Stimulated activated CD4-positive, alpha-beta T cell treated with anti-CD3 and anti-CD28 coated beads, Interleukin-12 subunit alpha, Interleukin-12 subunit beta, amount 100 ng/mL, for 24 hours (primary cell): ENCODE measurements around the gene ABR.
"Not testable (repeated sequence)": the region's sequence is repeated elsewhere in the genome, so short reads cannot be mapped to it uniquely, and the experiment has no call there.

Experiments used
- DNase-seq, 2 experiments: peaks; one replicate each; pipeline ENCODE4 v3.0.0-alpha.2; 2020; ENCODE audit warnings: low read depth in 2 of 2

ABR gene

DNA sequence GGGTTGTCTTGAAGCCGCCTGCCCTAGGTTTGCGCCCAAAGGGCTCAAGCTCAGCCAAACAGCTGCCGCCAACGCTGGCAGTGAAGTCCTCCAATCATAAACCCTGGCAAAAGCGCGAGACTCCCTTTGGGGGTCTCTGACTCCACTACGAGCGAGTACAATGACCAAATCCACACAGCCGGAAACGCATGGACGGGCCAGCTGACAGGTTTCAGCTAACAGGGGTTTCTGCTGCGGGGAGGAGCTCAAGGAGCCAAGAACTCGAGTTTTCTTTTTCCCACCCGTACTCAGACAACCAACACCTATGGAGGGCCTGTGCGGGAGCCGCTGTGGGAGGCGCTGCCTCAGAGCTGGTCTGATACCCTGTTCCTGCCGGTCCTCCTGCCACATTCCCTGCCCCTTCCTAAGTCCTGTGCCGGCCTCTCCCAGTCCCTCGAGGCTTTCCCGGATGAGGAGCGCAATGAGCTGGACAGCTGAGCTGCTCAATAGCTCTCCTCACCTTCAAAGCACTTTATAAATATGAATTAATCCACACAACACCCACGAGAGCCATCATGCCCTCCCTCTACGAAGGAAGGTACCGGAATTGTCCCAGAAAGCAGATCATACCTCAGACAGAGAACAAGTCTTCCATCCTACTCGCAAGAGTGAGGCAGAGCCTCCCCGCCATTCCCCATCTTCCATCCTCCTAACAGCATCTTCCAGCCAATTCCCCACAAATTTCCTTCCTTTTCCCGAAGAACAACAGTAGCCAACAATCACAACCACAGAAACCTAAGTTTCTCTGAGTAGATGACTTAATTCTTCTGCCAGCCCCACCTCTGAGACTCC, 6.1 kb downstream of the ABR start:
- no peak for DNase-seq

DNA sequence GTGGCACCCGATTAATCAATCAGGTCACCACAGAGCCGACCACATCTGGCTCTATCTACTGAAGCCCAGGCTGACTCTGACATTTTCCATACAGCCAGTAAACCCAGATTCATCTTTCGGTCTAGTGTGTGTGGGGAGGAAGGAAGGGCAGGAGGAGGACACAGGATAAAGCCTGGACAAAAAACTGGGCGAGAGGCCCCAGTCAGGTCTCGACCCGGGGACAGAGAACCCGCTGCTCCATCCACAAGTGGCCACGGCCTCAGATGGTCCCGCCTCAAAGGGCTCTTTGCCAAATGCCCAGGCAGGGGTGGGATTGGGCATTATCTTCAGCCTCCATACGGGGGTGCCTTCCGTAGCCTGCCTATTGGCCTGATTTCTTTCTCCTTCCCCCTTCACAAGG, 7.8 kb downstream of the ABR start:
- DNase-seq = no peak

DNA sequence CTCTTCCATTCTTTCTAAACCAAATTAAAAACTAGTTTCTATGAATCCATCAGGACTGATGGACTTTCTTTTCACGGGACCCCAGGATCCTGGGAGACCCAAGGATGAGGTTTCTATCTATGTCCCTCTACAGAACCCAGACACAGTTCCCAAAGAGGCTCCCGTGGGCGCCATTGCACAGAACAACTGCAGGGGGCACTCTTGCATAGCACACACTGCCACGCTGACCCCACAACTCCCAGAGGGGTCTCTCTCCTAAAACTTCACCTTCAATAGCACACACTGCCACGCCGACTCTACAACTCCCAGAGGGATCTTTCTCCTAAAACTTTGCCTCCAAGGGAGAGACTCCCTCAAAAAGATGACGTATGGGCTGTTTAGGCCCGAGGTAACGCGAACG, 9.0 kb downstream of the ABR start:
- no peak for DNase-seq

DNA sequence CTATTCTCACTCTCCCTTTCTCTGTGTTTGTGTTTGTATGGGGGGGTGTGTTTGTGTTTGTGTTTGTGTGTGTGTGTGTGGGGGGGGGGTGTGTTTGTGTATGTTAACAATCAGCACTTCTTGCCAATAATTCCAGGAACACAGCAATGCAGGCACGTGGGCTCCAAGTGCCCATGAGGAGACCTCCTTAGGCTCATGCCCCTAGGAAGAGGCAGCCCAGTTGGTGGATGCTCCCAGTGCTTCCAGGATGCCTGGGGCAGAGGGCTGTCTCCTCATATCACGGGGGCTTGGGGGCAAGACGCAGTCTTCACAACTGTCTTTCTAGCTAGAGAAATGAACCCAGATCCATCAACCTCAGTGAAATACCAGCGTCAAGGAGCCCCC, 9.9 kb downstream of the ABR start:
- DNase-seq = no peak

DNA sequence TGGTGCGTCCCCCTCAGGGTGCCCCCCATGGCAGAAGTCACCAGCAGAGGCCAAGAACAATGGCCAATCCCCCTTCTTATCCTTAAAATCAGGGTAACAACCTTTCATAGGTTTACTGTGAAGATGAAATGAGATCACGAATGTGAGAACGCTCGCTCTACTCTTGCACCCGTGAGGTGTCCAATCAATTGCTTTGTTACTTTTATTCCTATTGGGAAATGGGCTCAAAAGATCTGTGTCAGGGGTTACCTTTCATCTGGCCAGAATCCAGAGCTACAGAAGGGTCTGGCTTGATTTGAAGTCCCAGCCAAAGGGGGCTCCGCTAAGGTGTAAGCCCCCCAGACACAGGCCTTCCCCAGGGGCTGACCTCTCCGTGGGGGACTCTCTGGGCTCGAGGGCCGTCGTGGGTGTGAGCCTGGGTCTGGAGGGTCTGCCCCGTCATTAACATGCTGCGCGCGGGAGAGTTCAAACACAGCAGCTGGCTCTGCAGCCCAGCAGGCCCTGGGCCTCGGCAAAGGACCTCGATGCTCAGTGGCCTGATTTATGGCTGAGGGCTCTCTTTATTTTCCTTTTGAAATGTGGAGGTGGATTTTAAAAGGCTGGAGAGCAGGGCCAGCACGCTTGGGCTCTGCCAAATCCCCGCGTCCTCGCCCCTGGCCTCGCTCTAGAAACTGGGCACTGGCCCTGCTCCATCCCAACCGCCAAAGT, 10.4 kb downstream of the ABR start:
- DNase-seq = no peak

DNA sequence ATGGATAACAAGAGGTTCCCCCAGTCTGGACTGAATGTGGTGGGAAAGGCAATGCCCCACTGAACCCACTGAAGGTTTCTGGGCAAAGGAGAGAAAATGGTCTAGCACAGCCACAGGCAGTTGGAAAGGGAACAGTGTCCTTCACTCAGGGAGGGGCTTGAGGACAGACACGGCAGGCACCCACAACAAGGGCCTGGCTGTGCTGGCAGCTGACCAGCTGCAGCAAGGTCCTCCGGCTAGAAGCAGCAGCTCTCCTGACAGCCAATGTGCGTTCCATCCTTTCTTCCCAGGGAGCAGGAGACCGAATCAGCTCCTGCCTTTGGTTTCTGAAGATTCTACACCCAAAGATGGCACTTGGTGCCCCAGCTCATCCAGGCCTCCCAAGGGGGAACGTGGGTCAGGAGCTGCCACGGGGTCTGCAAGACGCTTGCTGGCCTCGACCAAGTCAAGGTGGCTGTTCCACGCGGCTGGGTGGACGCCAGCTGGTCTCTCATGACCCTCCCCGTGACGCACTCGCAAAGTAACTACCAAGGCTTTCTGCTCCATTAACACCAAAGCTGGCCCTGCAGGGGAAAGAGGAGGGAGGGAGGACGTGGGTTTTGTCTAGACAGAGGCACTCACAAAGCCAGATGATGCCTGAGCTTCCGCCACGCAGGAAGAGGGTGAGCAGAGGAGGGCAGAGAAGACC, 11.1 kb downstream of the ABR start:
- no peak for DNase-seq

DNA sequence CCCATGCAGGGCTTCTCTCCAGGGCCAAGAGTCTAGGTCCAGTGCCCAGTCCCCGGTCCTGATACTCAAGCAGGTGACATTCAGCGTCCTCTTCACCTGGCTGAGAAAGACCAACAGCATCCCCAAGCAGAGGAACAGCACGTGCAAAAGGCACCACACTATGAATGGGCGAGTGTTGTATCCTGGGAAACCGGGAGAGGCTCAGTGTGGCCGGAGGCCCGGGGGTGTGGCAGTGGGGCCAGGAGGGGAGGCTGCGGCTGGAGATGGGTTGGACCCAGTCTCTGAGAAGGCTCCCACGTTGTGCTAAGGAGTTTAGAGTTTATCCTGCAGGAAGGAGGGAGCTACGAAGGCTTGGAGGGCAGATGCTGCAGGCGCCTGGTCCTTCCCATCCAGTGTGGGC, 13.5 kb downstream of the ABR start:
- no peak for DNase-seq

DNA sequence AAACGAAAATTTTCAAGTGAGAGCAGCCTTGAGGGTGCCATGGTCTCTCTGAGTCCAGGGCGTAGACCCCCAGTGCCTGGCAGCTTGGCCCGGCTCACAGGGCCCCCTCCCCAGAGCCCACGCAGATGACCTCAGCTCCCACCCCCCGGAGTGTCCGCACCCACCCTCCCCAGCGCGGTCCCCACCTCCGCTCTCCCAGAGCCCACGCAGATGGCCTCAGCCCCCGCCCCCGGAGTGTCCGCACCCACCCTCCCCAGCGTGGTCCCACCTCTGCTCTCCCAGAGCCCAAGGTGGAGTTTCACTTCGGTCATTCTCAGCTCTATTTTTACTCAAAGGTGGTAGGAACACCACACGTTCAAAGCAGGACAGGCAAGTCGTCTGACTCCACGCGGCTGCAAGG, 13.9 kb downstream of the ABR start:
- no peak for DNase-seq

DNA sequence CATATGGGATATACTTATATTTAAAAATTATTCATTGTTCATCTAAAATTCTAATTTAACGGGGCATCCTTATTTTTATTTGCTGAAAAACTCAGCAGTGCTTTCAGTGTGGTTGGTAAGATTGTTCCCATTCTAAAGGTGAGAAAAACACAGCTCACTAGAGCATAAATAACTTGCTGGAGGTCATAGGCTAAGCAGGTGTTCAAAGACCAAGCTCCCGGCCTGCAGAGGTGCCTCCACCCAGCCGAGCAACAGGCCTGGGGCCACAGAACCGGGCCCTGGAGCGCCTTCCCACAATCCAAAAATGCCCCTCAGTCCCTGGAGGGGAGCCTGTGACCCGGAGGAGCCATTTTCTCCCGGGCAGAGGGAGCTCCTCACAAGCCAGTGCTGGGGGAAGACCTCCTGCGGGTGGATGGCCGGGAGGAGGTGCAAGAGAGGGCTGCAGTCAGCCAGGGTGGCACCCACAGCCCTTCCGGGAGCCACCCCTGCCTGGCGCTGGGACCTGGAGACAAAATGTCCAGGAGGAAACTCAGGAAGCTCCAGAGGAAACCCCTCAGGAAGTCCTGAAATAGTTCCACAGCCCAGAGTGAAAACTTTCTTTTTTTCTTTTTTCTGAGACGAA, 14.7 kb downstream of the ABR start:
- DNase-seq = no peak

DNA sequence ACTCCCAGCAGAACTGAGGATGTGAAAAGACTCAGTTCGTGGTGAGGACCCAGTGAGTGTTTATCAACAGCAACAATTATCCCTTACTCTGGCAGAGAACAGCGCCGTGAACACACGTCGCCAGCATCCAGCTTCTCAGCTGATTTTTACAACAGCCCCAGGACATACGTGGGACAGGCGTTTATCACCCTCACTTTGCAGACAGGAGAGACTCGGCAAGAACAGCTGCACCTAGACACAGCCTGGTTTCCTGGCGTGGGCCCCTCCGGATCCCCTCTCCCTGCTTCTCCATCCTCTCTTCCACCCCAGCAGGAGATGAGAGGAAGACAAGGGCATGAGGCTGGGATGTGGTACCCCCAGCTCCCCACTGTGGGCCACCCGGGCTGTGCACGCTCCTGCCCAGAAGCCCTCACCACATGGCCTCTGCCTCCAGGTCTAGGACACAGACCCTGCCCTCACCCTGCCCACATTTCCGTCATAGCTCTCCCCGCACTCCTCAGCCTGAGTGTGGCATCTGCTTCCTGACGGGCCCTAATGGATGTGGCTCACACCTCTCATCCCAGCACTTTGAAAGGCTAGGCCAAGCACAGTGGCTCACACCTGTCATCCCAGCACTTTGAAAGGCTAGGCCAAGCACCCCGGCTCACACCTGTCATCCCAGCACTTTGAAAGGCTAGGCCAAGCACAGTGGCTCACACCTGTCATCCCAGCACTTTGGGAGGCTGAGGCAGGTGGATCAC, 17.5 kb downstream of the ABR start:
- no peak for DNase-seq

DNA sequence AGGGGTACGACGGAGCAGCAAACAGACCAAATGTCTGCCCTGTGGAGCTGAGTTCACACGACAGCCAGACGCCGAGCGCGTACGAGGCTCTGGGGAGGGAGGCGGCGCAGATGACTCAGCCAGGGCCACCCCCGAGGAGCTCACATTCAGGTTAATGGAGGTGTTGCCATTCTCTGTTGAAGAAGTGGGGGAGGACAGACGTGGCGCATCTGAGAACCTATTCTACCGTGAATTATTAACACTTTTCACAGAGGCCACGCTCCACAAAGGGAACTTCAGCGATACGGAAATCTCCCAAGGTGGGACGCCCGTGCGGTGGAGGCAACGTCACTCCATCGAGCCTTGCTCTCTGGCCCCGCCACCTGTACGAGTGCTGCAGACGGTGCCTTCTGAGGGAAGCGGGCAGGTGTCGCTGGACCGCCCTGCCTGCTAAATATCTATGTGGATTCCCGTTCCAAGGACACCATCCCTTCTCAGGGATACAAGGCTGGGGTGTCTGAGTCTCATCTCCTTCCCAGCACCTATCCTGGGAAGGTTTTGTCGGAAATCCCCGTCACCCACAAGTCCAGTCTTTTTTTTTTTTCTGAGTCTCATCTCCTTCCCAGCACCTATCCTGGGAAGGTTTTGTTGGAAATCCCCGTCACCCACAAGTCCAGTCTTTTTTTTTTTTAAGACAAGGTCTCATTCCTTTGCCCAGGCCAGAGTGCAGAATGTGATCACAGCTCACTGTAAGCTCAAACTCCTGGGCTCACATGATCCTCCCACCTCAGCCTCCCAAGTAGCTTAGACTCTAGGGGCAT, 19.0 kb downstream of the ABR start:
- DNase-seq = no peak

DNA sequence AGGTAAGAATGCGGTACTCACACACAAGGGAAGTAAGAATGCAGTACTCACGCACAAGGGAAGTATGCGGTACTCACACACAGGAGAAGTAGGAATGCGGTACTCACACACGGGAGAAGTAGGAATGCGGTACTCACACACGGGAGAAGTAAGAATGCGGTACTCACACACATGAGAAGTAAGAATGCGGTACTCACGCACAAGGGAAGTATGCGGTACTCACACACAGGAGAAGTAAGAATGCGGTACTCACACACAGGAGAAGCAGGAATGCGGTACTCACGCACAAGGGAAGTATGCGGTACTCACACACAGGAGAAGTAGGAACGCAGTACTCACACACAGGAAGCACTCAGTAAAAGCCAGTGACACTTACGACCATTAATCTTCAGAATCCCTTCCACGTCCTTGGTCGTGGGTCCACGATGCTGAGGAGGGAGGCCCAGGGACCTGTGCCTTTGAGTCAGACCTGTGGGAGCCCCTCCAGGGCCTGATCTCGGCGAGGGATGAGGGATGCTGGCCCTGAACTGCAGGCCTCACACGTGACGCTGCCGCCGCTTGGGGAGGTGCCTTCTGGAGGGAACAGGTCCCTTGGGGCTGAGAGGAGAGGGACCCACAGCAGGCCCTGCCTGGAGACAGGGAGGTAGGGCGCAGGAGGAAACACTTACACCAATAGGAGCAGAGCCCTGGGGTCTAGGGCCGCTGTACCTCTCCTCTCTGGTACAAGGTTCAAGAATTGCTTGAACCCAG, 20.2 kb downstream of the ABR start:
- no peak for DNase-seq

DNA sequence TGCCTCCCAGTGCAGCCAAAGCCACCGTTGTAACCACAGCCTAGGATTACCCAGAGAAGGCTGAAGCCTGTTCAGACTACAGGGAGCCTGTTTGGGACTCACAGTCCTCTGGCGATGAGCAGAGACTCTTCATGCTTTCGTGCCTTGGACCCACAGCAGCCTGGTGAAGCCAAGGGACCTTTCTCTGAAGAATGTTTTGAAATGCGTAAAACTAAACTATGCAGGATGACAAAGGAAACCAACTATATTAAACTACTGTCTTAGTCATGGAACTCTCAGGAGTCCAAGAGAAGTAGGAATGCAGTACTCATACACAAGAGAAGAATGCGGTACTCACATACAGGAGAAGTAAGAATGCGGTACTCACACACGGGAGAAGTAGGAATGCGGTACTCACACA, 20.9 kb downstream of the ABR start:
- no peak for DNase-seq

DNA sequence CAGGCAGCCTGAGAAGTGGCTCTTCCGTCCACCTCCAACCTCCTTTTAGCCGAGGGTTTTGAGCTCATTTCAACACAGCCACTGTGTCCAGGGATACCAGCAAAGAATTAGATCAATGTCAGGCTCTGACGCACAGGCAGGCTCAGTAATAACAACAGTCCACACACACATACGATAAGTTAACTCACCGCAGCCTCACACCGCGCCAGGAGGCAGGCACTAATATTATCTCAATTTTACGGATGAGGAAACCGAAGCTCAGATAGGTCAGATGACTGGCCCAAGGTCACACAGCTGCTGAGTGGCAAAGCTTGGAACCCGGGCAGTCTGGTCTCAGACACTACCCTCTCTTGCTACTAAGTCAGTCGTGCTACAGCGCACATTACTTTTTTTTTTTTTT, 22.9 kb downstream of the ABR start:
- DNase-seq = no peak

DNA sequence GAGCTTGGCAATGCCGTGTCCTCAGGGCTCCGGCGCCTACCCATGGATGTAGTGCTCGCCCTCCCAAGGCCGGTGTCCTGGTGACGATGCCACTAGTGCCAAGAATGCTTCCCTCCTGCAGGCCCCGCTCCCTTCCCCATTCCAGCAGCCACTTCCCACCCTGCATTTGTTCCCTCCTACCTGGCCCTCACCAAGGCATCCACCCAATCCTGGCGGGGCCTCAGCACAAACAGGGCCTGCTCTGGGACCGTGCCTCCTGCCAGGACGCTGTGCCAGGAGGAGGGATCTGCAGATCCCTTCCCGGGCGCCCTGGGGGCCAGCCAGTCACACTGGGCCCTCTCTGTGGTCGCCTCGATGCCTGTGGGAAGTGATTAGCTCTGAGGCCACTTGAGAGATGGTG, 25.1 kb downstream of the ABR start:
- DNase-seq = no peak

DNA sequence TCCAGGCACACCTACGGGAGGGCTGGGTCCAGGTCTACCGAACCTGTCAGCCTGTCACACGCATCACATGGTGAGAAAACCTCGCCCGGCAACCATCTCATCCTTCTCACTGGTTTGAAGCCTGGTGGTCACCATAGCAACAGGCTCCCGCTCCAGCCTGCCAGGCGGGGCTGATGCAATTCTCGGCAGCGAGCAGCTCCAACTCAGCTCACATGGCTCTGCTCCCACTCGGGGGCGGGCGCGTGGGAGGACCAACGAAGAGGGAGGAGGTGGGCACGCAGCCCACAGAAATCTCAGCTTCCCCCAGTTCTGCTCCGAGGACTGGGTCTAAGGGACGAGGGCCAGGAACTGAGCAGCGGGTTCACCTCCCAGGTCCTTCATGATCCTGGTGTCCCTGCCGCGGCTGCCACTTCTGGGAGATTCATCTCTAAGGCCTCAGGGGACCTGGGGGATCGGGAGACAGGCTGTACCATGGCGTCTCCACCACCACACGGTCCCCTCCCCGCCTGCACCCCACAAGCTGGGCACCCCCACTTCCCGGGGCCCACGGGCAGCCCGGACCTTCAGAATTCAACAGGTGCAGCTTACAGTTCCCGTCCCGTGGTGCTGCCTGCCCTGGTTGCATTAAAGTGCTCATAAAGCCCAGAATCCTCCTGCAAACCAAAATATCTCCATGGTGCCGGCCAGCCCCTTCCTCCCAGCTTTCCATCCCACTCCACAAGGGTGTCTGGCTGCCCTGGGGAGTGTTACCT, 25.8 kb downstream of the ABR start:
- DNase-seq = no peak

DNA sequence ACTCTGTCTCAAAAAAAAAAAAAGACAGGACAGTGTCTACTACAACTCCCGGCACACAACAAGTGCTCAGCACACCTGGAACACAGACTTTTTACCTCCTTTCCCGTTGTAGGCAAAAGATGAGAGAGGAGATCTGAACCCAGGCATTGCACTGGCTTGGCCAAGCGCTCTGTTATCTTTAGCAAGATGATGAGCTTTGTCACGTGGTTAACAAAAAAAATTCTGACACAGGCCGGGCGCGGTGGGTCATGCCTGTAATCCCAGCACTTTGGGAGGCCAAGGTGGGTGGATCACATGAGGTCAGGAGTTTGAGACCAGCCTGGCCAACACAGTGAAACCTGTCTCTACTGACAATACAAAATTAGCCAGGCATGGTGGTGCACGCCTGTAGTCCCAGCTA, 27.2 kb downstream of the ABR start:
- DNase-seq = not testable (repeated sequence)

DNA sequence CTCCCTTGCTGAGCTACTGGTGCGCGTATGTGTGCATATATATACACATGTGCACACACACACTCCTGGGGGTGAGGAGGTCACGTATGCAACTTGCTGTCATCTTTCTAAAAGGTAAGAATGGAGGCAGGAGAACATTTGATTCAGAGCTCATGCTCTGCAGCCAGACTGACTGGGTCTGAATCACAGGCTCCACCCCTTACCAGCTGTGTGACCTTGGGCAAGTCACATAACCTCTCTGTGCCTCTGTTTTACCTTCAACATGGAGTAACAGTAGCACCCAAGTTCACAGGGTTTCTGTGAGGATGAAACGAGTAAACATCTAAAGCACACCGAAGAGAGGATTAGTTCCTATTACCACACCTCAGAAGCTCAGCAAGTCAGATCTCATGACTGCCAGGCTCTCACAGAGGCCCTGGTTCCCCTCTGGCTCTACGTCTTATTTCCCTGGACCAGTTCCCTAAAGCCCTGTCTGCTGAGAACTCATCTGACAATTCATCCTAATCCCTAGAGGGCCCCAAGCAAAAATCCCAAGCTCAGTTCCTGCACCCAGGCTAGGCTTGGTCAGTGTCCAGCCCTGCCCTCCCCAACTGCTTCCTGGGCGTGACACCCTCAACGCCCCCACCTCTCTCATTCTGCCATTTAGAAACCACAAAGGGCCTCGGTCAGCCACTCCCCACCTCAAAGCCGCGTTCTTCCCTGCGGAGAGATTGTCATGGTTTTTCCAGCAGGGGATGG, 28.7 kb downstream of the ABR start:
- DNase-seq = no peak

DNA sequence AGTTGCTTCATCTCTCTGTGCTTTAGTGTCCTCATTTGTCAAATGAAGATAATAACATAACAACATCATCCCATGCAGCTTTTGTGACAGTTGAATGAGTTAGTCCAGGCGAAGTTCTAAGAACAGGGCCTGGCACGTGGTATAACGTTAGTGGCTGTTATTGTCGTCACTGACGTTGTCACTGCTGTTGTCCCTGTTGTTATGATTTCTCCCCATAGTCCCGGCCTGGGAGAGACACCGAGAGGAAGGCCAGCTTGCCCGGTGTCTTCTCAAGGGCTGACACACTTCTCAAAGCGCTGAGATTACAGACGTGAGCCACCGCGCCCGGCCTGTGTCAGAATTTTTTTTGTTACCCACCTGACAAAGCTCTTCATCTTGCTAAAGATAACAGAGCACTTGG, 29.9 kb downstream of the ABR start:
- no peak for DNase-seq
